ENCODE measurements around the gene HSF5. TPM values are rescaled to one million over a fixed set of nuclear protein-coding genes. Genes with fewer than 3 reads are reported as not detected.

The HSF5 gene
- polyA plus RNA-seq, 2 of the 4 experiments (the other 2 are of a cell fraction): not detected

GRCh38 chr17:58531661-58532554 is 43.7 kb upstream of the HSF5 start:
- H3K4me2 ChIP-seq: peak overlapping the region; percentile 92
- CTCF ChIA-PET: interaction anchor here (1.0 to 15.8 kb wide), 7 partner anchors 10 to 56 kb away, joined by 3 to 187 read pairs (median 8); no protein-coding TSS in a partner anchor
- H3K4me3 ChIP-seq: peak overlapping the region; percentile 71
- WGBS (ENCODE audit: missing lambda C conversion rate): 9% methylated on average over 56 of the region's 82 CpGs
- DNase-seq (ENCODE audit: low read depth in 1 of 2, low spot score in 1 of 2) (no peak), FAIRE-seq (no peak), ATAC-seq (peak; percentile 51 to 66)
- peaks cover 24% of the 10 kb centered on the region for H3K4me1 ChIP-seq
- TF ChIP-seq POLR2A (IDR thresholded peaks at IDR 0.05; ENCODE audit: low read length): 0 out of 2 replicates have a peak, but pooled peaks have one; percentile 7
- TF ChIP-seq RAD21 (conservative IDR thresholded peaks at IDR 0.05 in 1 of 2, IDR thresholded peaks at IDR 0.05 in 1 of 2): no peak
- no peaks in the 10 kb centered on the region for H3K9me3 ChIP-seq
- H3K27ac ChIP-seq: peak overlapping the region; percentile 61 to 81
- POLR2A ChIA-PET: interaction anchor here (0.7 to 3.7 kb wide), 3 partner anchors 13 to 100 kb away, joined by 3 to 11 read pairs (median 8); no protein-coding TSS in a partner anchor

GRCh38 chr17:58531122-58531521 is 42.9 kb upstream of the HSF5 start:
- POLR2A ChIA-PET: interaction anchor here (3.7 kb wide), 1 partner anchor 100 kb away, joined by 11 read pairs; no protein-coding TSS in a partner anchor
- peaks cover 21% of the 10 kb centered on the region for H3K4me1 ChIP-seq
- DNase-seq (ENCODE audit: low read depth in 1 of 2, low spot score in 1 of 2) (no peak), FAIRE-seq (no peak), ATAC-seq (no peak; a peak in 2 of 6 replicates)
- 73% methylated on average over 3 of the region's 3 CpGs for whole genome bisulfite sequencing (ENCODE audit: missing lambda C conversion rate)
- peak overlapping the region; percentile 92 for H3K4me2 ChIP-seq
- H3K9me3 ChIP-seq: no peaks in the 10 kb centered on the region
- H3K27ac ChIP-seq: no peak overlapping the region; a peak in 1 of 6 replicates
- CTCF ChIA-PET: interaction anchor here (1.0 to 15.8 kb wide), 6 partner anchors 9 to 101 kb away, joined by 3 to 187 read pairs (median 6); no protein-coding TSS in a partner anchor
- TF ChIP-seq ELK1 (IDR thresholded peaks at IDR 0.05; ENCODE audit: low read depth, low read length): no peak
- TF ChIP-seq CBX8 (IDR thresholded peaks at IDR 0.05): no peak
- no peak for TF ChIP-seq NPAS2 (CRISPR knock-in tag; IDR thresholded peaks at IDR 0.05; ENCODE audit: borderline replicate concordance)
- no peak for TF ChIP-seq FOSL2 (IDR thresholded peaks at IDR 0.05)
- TF ChIP-seq FOSL2 (CRISPR knock-in tag; IDR thresholded peaks at IDR 0.05): no peak
- no peak for TF ChIP-seq RAD21 (conservative IDR thresholded peaks at IDR 0.05 in 1 of 2, IDR thresholded peaks at IDR 0.05 in 1 of 2)
- no peak for TF ChIP-seq RFX5 (IDR thresholded peaks at IDR 0.05)
- TF ChIP-seq PHF8 (IDR thresholded peaks at IDR 0.05; ENCODE audit: borderline replicate concordance, low read depth): no peak
- no peak for TF ChIP-seq MAX (IDR thresholded peaks at IDR 0.05)
- peak overlapping the region; percentile 71 for H3K4me3 ChIP-seq

- FAIRE-seq: no peak
- ATAC-seq: no peak
- H3K4me1 ChIP-seq: peaks cover 16% of the 10 kb centered on the region
- H3K4me2 ChIP-seq: no peak overlapping the region
- no peak for TF ChIP-seq SMC3 (IDR thresholded peaks at IDR 0.05)
- no peak for TF ChIP-seq RFX5 (IDR thresholded peaks at IDR 0.05)
- TF ChIP-seq JUN (IDR thresholded peaks at IDR 0.05): no peak
- no peak for TF ChIP-seq RARB (CRISPR knock-in tag; IDR thresholded peaks at IDR 0.05)
- TF ChIP-seq ESRRA (IDR thresholded peaks at IDR 0.05; ENCODE audit: borderline replicate concordance, low read length): no peak
- no peak for TF ChIP-seq EHF (CRISPR knock-in tag; IDR thresholded peaks at IDR 0.05)
- no peak for TF ChIP-seq ZSCAN20 (CRISPR knock-in tag; IDR thresholded peaks at IDR 0.05)
- TF ChIP-seq HOXB13 (CRISPR knock-in tag; IDR thresholded peaks at IDR 0.05; ENCODE audit: low read depth): no peak
- TF ChIP-seq RNF2 (IDR thresholded peaks at IDR 0.05; ENCODE audit: borderline replicate concordance, low read depth): no peak
- no peak for TF ChIP-seq HES2 (IDR thresholded peaks at IDR 0.05)
- TF ChIP-seq KDM5A (IDR thresholded peaks at IDR 0.05): no peak
- TF ChIP-seq CBX2 (IDR thresholded peaks at IDR 0.05; ENCODE audit: borderline replicate concordance, low read depth): no peak
- no peak for TF ChIP-seq POLR2AphosphoS2 (conservative IDR thresholded peaks at IDR 0.05; ENCODE audit: low read length)
- 57% methylated on average over 2 of the region's 2 CpGs for whole genome bisulfite sequencing (ENCODE audit: missing lambda C conversion rate)
- H3K9me3 ChIP-seq: no peaks in the 10 kb centered on the region
- ChIA-PET CTCF (interaction anchor here (1.0 to 15.8 kb wide), 6 partner anchors 9 to 101 kb away, joined by 3 to 187 read pairs (median 6); no protein-coding TSS in a partner anchor), POLR2A (interaction anchor here (0.5 to 3.7 kb wide), 2 partner anchors 101 to 167 kb away, joined by 3 to 11 read pairs; no protein-coding TSS in a partner anchor)
- DNase-seq (ENCODE audit: low read depth in 1 of 2, low spot score in 1 of 2): no peak
- no peak overlapping the region for H3K27ac ChIP-seq
- no peak overlapping the region for H3K4me3 ChIP-seq
Observed at GRCh38 chr17:58530655-58531054, 42.4 kb upstream of the HSF5 start.

Measured in A549 (cell line).